Osteocyte (in vitro differentiated cells): Measurements from ENCODE around the gene MANSC1. TPM values are rescaled to one million over a fixed set of nuclear protein-coding genes. Genes with fewer than 3 reads are reported as not detected.

Experiments used
- DNase-seq: peaks from one replicate; pipeline ENCODE4 v3.0.0; 2021; ENCODE audit warnings: mixed read lengths; ENCODE audit not compliant: unreplicated experiment; ENCODE audit errors: extremely low spot score
- H3K27ac Mint-ChIP-seq: one replicate; pipeline ENCODE4 v1.8.0; 2021; ENCODE audit warnings: mild to moderate bottlenecking, mixed read lengths; ENCODE audit not compliant: unreplicated experiment
- H3K27me3 Mint-ChIP-seq: one replicate; pipeline ENCODE4 v1.8.0; 2021; ENCODE audit warnings: mixed read lengths; ENCODE audit not compliant: unreplicated experiment
- H3K36me3 Mint-ChIP-seq: one replicate; pipeline ENCODE4 v1.8.0; 2021; ENCODE audit warnings: mixed read lengths; ENCODE audit not compliant: unreplicated experiment
- H3K4me1 Mint-ChIP-seq: one replicate; pipeline ENCODE4 v1.8.0; 2021; ENCODE audit warnings: mixed read lengths; ENCODE audit not compliant: unreplicated experiment
- H3K4me3 Mint-ChIP-seq: one replicate; pipeline ENCODE4 v1.8.0; 2021; ENCODE audit warnings: mild to moderate bottlenecking, moderate library complexity, mixed read lengths; ENCODE audit not compliant: unreplicated experiment
- H3K9me3 Mint-ChIP-seq: one replicate; pipeline ENCODE4 v1.8.0; 2021; ENCODE audit warnings: mixed read lengths; ENCODE audit not compliant: unreplicated experiment
- CTCF ChIP-seq: fragments of 200-600 bp; sonication (generic); IDR thresholded peaks from 2 replicates; pipeline ENCODE4 v1.5.0; 2021; ENCODE audit warnings: antibody characterized with exemption, mild to moderate bottlenecking, moderate library complexity
- total RNA-seq: library from RNA; stranded (reverse); gene quantifications from 2 replicates; pipeline ENCODE4 v1.2.1, GENCODE V29; 2021

MANSC1 gene
- total RNA-seq, 1 donor from 2014 or later, result 9.1 TPM

- no peak for TF ChIP-seq CTCF
- Mint-ChIP-seq H3K4me1 (peaks cover 10% of the 10 kb centered on the region), H3K36me3 (no peaks in the 10 kb centered on the region), H3K27ac (no peak overlapping the region), H3K27me3 (no peaks in the 10 kb centered on the region), H3K4me3 (no peak overlapping the region), H3K9me3 (peaks cover 4% of the 10 kb centered on the region)
- DNase-seq, result no peak
These were observed 44.3 kb downstream of the MANSC1 start for GRCh38 chr12:12305568-12306300.

GRCh38 chr12:12302976-12303375, 47.1 kb downstream of the MANSC1 start:
- Mint-ChIP-seq H3K27me3 (no peaks in the 10 kb centered on the region), H3K9me3 (peaks cover 4% of the 10 kb centered on the region), H3K27ac (no peak overlapping the region), H3K36me3 (no peaks in the 10 kb centered on the region), H3K4me1 (peaks cover 10% of the 10 kb centered on the region), H3K4me3 (no peak overlapping the region)
- DNase-seq, result no peak
- TF ChIP-seq CTCF, result no peak

- no peaks in the 10 kb centered on the region for H3K36me3 Mint-ChIP-seq
- H3K9me3 Mint-ChIP-seq, result peaks cover 4% of the 10 kb centered on the region
- no peak overlapping the region for H3K4me3 Mint-ChIP-seq
- no peak for TF ChIP-seq CTCF
- H3K27me3 Mint-ChIP-seq, result peaks cover 4% of the 10 kb centered on the region
- no peaks in the 10 kb centered on the region for H3K4me1 Mint-ChIP-seq
- no peak for DNase-seq
- no peak overlapping the region for H3K27ac Mint-ChIP-seq
These were observed 48.9 kb downstream of the MANSC1 start for GRCh38 chr12:12301122-12301521.

GRCh38 chr12:12297201-12297830, 52.7 kb downstream of the MANSC1 start:
- Mint-ChIP-seq H3K27me3 (peaks cover 4% of the 10 kb centered on the region), H3K4me1 (peaks cover 15% of the 10 kb centered on the region), H3K27ac (no peak overlapping the region), H3K36me3 (no peaks in the 10 kb centered on the region), H3K9me3 (no peaks in the 10 kb centered on the region), H3K4me3 (no peak overlapping the region)
- TF ChIP-seq CTCF, result no peak
- no peak for DNase-seq

GRCh38 chr12:12294215-12295005, 55.6 kb downstream of the MANSC1 start:
- H3K27ac Mint-ChIP-seq, result peak overlapping the region; percentile 43
- TF ChIP-seq CTCF, result no peak
- H3K4me1 Mint-ChIP-seq, result peaks cover 15% of the 10 kb centered on the region
- DNase-seq, result no peak
- no peak overlapping the region for H3K4me3 Mint-ChIP-seq
- no peaks in the 10 kb centered on the region for H3K36me3 Mint-ChIP-seq
- H3K9me3 Mint-ChIP-seq, result no peaks in the 10 kb centered on the region
- peaks cover 4% of the 10 kb centered on the region for H3K27me3 Mint-ChIP-seq
